SK-N-SH treated with all-trans-retinoic acid at 6 μM for 48 hours (cell line): ENCODE measurements around the gene ALS2.

Experiments
- ATAC-seq: fragments of 200-7000 bp; cut with Tn5 transposase; 3 replicates; pipeline ENCODE4 v1.9.1; 2020; ENCODE audit warnings: mild to moderate bottlenecking, moderate library complexity
- ARNTL ChIP-seq: fragments of 450-650 bp; formaldehyde crosslinking; IDR thresholded peaks from 2 replicates; pipeline ENCODE4 v1.5.0; 2020; ENCODE audit warnings: low read depth, mild to moderate bottlenecking, moderate library complexity, borderline replicate concordance
- BACH2 ChIP-seq: fragments of 250-450 bp; sonication (Bioruptor Pico); IDR thresholded peaks from 2 replicates; pipeline ENCODE4 v1.9.0; 2021; ENCODE audit warnings: mild to moderate bottlenecking, borderline replicate concordance
- CSDC2 ChIP-seq: fragments of 250-450 bp; sonication (Bioruptor Pico); IDR thresholded peaks from 2 replicates; pipeline ENCODE4 v1.5.0; 2020; ENCODE audit warnings: mild to moderate bottlenecking, moderate library complexity
- CSRNP3 ChIP-seq: fragments of 250-450 bp; sonication (Bioruptor Pico); IDR thresholded peaks from 2 replicates; pipeline ENCODE4 v1.5.1; 2021; ENCODE audit warnings: mild to moderate bottlenecking, moderate library complexity
- ESRRG ChIP-seq: fragments of 250-450 bp; sonication (Bioruptor Pico); IDR thresholded peaks from 2 replicates; pipeline ENCODE4 v1.6.1; 2021; ENCODE audit warnings: mild to moderate bottlenecking
- GLIS3 ChIP-seq: fragments of 250-450 bp; sonication (Bioruptor Pico); IDR thresholded peaks from 2 replicates; pipeline ENCODE4 v1.5.0; 2020; ENCODE audit warnings: mild to moderate bottlenecking, moderate library complexity
- OSR1 ChIP-seq: fragments of 250-450 bp; sonication (Bioruptor Pico); IDR thresholded peaks from 2 replicates; pipeline ENCODE4 v1.8.0; 2022; ENCODE audit warnings: moderate library complexity, mild to moderate bottlenecking, inconsistent platforms
- PATZ1 ChIP-seq: fragments of 250-450 bp; sonication (Bioruptor Pico); IDR thresholded peaks from 2 replicates; pipeline ENCODE4 v1.8.0; 2020; ENCODE audit warnings: mild to moderate bottlenecking, moderate library complexity, borderline replicate concordance
- POU6F1 ChIP-seq: fragments of 250-450 bp; sonication (Bioruptor Pico); IDR thresholded peaks from 2 replicates; pipeline ENCODE4 v1.8.0; 2021; ENCODE audit warnings: low read depth, mild to moderate bottlenecking, moderate library complexity, borderline replicate concordance
- PPARA ChIP-seq: fragments of 250-450 bp; sonication (Bioruptor Pico); IDR thresholded peaks from 2 replicates; pipeline ENCODE4 v1.5.0; 2020; ENCODE audit warnings: mild to moderate bottlenecking, borderline replicate concordance
- RARB ChIP-seq: fragments of 250-450 bp; sonication (Bioruptor Pico); IDR thresholded peaks from 2 replicates; pipeline ENCODE4 v1.8.0; 2021; ENCODE audit warnings: mild to moderate bottlenecking, moderate library complexity
- SNAI2 ChIP-seq: fragments of 250-450 bp; sonication (Bioruptor Pico); IDR thresholded peaks from 2 replicates; pipeline ENCODE4 v1.5.0; 2020; ENCODE audit warnings: mild to moderate bottlenecking, moderate library complexity
- TCF4 ChIP-seq: fragments of 250-450 bp; sonication (Bioruptor Pico); IDR thresholded peaks from 2 replicates; pipeline ENCODE4 v1.8.0; 2021; ENCODE audit warnings: mild to moderate bottlenecking, moderate library complexity, borderline replicate concordance
- TOX ChIP-seq: fragments of 250-450 bp; sonication (Bioruptor Pico); IDR thresholded peaks from 2 replicates; pipeline ENCODE4 v1.8.0; 2021; ENCODE audit warnings: mild to moderate bottlenecking, moderate library complexity, borderline replicate concordance
- ZC3H10 ChIP-seq: fragments of 250-450 bp; sonication (Bioruptor Pico); IDR thresholded peaks from 2 replicates; pipeline ENCODE4 v1.5.1; 2021; ENCODE audit warnings: mild to moderate bottlenecking, moderate library complexity
- ZFP3 ChIP-seq: fragments of 250-450 bp; sonication (Bioruptor Pico); IDR thresholded peaks from 2 replicates; pipeline ENCODE4 v1.5.0; 2020; ENCODE audit warnings: mild to moderate bottlenecking, moderate library complexity
- ZFP30 ChIP-seq: fragments of 450-650 bp; formaldehyde crosslinking; IDR thresholded peaks from 2 replicates; pipeline ENCODE4 v1.5.0; 2022; ENCODE audit warnings: mild to moderate bottlenecking, moderate library complexity
- ZNF565 ChIP-seq: fragments of 450-650 bp; formaldehyde crosslinking; conservative IDR thresholded peaks from 2 replicates; pipeline ENCODE4 v1.5.0; 2020; ENCODE audit warnings: low read depth, mild to moderate bottlenecking, moderate library complexity
- ZNF70 ChIP-seq: fragments of 450-650 bp; formaldehyde crosslinking; IDR thresholded peaks from 2 replicates; pipeline ENCODE4 v1.5.0; 2020; ENCODE audit warnings: mild to moderate bottlenecking, moderate library complexity
- ZNF8 ChIP-seq: fragments of 450-650 bp; formaldehyde crosslinking; IDR thresholded peaks from 2 replicates; pipeline ENCODE4 v1.5.0; 2020; ENCODE audit warnings: mild to moderate bottlenecking, moderate library complexity
- TF ChIP-seq, protein P1 (sequence below): fragments of 250-450 bp; sonication (Bioruptor Pico); IDR thresholded peaks from 2 replicates; pipeline ENCODE4 v1.5.0; 2020; ENCODE audit warnings: mild to moderate bottlenecking, moderate library complexity
- TF ChIP-seq, protein P2 (sequence below): fragments of 250-450 bp; sonication (Bioruptor Pico); IDR thresholded peaks from 2 replicates; pipeline ENCODE4 v1.5.1; 2020; ENCODE audit warnings: low read depth, mild to moderate bottlenecking, moderate library complexity

Gene ALS2

GRCh38 chr2:201784563-201784962 is 3.8 kb upstream of the ALS2 start:
- TF ChIP-seq ZNF70 (CRISPR knock-in tag) = no peak
- TF ChIP-seq CSRNP3 (CRISPR knock-in tag) = no peak
- no peak for TF ChIP-seq ZFP3 (CRISPR knock-in tag)
- no peak for TF ChIP-seq OSR1 (CRISPR knock-in tag)
- TF ChIP-seq POU6F1 (CRISPR knock-in tag) = no peak
- TF ChIP-seq TCF4 (CRISPR knock-in tag) = no peak
- TF ChIP-seq, protein P1, sequence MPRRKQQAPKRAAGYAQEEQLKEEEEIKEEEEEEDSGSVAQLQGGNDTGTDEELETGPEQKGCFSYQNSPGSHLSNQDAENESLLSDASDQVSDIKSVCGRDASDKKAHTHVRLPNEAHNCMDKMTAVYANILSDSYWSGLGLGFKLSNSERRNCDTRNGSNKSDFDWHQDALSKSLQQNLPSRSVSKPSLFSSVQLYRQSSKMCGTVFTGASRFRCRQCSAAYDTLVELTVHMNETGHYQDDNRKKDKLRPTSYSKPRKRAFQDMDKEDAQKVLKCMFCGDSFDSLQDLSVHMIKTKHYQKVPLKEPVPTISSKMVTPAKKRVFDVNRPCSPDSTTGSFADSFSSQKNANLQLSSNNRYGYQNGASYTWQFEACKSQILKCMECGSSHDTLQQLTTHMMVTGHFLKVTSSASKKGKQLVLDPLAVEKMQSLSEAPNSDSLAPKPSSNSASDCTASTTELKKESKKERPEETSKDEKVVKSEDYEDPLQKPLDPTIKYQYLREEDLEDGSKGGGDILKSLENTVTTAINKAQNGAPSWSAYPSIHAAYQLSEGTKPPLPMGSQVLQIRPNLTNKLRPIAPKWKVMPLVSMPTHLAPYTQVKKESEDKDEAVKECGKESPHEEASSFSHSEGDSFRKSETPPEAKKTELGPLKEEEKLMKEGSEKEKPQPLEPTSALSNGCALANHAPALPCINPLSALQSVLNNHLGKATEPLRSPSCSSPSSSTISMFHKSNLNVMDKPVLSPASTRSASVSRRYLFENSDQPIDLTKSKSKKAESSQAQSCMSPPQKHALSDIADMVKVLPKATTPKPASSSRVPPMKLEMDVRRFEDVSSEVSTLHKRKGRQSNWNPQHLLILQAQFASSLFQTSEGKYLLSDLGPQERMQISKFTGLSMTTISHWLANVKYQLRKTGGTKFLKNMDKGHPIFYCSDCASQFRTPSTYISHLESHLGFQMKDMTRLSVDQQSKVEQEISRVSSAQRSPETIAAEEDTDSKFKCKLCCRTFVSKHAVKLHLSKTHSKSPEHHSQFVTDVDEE (CRISPR knock-in tag) = no peak
- TF ChIP-seq PPARA (CRISPR knock-in tag) = no peak
- no peak for TF ChIP-seq ZNF565 (CRISPR knock-in tag)
- ATAC-seq = no peak

- TF ChIP-seq GLIS3 (CRISPR knock-in tag) (no peak), SNAI2 (no peak), ZNF70 (CRISPR knock-in tag) (no peak), TOX (CRISPR knock-in tag) (no peak), ZFP3 (CRISPR knock-in tag) (no peak), ZFP30 (CRISPR knock-in tag) (no peak), RARB (no peak), ZC3H10 (no peak), PPARA (CRISPR knock-in tag) (no peak), OSR1 (CRISPR knock-in tag) (no peak), ARNTL (CRISPR knock-in tag) (no peak), ESRRG (CRISPR knock-in tag) (no peak), POU6F1 (CRISPR knock-in tag) (no peak), ZNF8 (CRISPR knock-in tag) (no peak)
- TF ChIP-seq, protein P2, sequence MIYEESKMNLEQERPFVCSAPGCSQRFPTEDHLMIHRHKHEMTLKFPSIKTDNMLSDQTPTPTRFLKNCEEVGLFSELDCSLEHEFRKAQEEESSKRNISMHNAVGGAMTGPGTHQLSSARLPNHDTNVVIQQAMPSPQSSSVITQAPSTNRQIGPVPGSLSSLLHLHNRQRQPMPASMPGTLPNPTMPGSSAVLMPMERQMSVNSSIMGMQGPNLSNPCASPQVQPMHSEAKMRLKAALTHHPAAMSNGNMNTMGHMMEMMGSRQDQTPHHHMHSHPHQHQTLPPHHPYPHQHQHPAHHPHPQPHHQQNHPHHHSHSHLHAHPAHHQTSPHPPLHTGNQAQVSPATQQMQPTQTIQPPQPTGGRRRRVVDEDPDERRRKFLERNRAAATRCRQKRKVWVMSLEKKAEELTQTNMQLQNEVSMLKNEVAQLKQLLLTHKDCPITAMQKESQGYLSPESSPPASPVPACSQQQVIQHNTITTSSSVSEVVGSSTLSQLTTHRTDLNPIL (CRISPR knock-in tag) = no peak
- ATAC-seq = peak; percentile 10
Observed at GRCh38 chr2:201781557-201782051, 871 bp upstream of the ALS2 start.

DNA sequence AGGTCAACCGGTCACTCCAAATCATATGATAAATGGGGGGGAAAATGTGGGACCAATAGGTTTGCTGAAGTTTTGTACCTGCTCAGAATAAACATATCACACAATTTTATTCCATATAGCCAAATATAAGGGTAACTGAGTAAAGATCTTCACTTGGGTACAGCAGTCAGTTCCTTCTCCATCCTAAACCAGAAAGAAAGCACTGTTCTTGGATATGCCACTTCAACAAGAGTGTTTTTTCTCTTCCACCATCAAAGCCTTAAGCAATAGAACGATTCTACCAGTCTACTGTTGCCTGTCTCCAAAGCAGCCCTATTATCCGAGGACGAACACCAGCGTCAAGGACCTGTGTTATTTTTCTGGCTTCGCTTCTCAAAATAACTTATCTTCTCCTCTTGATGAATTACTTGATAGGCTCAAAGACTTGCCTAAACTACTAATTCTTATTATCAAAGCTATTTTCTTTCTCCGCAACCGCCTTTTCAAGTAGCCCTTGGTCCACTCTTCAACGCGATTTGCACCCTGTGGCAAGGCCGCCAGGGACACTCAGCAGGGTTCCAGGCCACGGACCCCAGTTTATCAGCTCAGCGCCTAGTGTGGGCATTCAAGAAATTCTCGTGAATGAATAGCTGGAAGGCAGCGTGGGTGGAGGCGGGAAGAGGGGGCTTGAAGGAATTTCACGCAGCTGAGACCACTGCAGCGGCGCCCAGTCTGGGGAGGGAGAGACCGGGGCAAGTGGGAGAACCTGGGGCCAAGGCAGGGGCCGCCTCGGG is 646 bp downstream of the ALS2 start:
- ATAC-seq = peak; percentile 51
- TF ChIP-seq ARNTL (CRISPR knock-in tag) = no peak
- TF ChIP-seq CSDC2 (CRISPR knock-in tag) = no peak
- no peak for TF ChIP-seq ZC3H10
- TF ChIP-seq GLIS3 (CRISPR knock-in tag) = no peak
- no peak for TF ChIP-seq ZFP30 (CRISPR knock-in tag)
- TF ChIP-seq, protein P1 (CRISPR knock-in tag) = no peak
- TF ChIP-seq BACH2 (CRISPR knock-in tag) = no peak
- no peak for TF ChIP-seq ZFP3 (CRISPR knock-in tag)
- no peak for TF ChIP-seq ESRRG (CRISPR knock-in tag)
- no peak for TF ChIP-seq TOX (CRISPR knock-in tag)
- no peak for TF ChIP-seq PPARA (CRISPR knock-in tag)
- no peak for TF ChIP-seq ZNF8 (CRISPR knock-in tag)
- TF ChIP-seq PATZ1 (CRISPR knock-in tag) = no peak
- TF ChIP-seq SNAI2 = no peak
- TF ChIP-seq ZNF70 (CRISPR knock-in tag) = no peak
